AG04449 (cell line): ENCODE measurements around the gene CYP11A1.

ENCODE experiments used
- CTCF ChIA-PET: fragments of 350-600 bp; formaldehyde crosslinking; extraction: SDS; loops from one replicate; lab custom pipeline; 2021; ENCODE audit warnings: antibody characterized with exemption; lab: Yijun Ruan, JAX
- POLR2A ChIA-PET: fragments of 400-600, 350-600 bp; formaldehyde crosslinking; extraction: SDS; loops from one replicate; lab custom pipeline; 2020; ENCODE audit warnings: antibody characterized with exemption, inconsistent platforms; lab: Yijun Ruan, JAX
- DNase-seq: peaks from one replicate; pipeline ENCODE4 v3.0.0-alpha.2; 2010; ENCODE audit warnings: low read depth, low spot score
- H3K4me3 ChIP-seq: 2 replicates; pipeline ENCODE4 v1.5.1; 2011; ENCODE audit warnings: low read depth, mild to moderate bottlenecking, control low read depth, low read length
- TF ChIP-seq, protein P1 (sequence below): IDR thresholded peaks from one replicate; pipeline ENCODE4 v1.5.1; 2011; ENCODE audit warnings: mild to moderate bottlenecking, moderate library complexity, low read length, control low read depth, inconsistent platforms; ENCODE audit not compliant: insufficient read depth; ENCODE audit errors: missing control alignments

CYP11A1 gene

GRCh38 chr15:74367296-74367854 lies at the start of gene CYP11A1:
Gene CYP11A1 (minus strand): TSS chr15:74367646. CDS start chr15:74367585, 61 bp downstream.
- TF ChIP-seq, protein P1, sequence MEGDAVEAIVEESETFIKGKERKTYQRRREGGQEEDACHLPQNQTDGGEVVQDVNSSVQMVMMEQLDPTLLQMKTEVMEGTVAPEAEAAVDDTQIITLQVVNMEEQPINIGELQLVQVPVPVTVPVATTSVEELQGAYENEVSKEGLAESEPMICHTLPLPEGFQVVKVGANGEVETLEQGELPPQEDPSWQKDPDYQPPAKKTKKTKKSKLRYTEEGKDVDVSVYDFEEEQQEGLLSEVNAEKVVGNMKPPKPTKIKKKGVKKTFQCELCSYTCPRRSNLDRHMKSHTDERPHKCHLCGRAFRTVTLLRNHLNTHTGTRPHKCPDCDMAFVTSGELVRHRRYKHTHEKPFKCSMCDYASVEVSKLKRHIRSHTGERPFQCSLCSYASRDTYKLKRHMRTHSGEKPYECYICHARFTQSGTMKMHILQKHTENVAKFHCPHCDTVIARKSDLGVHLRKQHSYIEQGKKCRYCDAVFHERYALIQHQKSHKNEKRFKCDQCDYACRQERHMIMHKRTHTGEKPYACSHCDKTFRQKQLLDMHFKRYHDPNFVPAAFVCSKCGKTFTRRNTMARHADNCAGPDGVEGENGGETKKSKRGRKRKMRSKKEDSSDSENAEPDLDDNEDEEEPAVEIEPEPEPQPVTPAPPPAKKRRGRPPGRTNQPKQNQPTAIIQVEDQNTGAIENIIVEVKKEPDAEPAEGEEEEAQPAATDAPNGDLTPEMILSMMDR, result no peak
- no peak for DNase-seq
- ChIA-PET CTCF (interaction anchor here (0.8 to 32.0 kb wide), 8 partner anchors 8 to 404 kb away, joined by 3 to 1700 read pairs (median 5); partner anchors contain the start of gene SEMA7A), POLR2A (no interaction called here)
- H3K4me3 ChIP-seq, result no peak within 1 kb of the TSS

GRCh38 chr15:74417225-74417624 lies 49.8 kb upstream of the CYP11A1 start:
- H3K4me3 ChIP-seq, result no peak overlapping the region
- DNase-seq, result peak; percentile 3
- TF ChIP-seq, protein P1, result no peak
- CTCF ChIA-PET, result interaction anchor here (1.6 to 40.9 kb wide), 2 partner anchors 13 to 35 kb away, joined by 3 to 1700 read pairs; partner anchors contain the start of gene CYP11A1
- POLR2A ChIA-PET, result interaction anchor here (2.1 kb wide), 1 partner anchor 11 kb away, joined by 5 read pairs; no protein-coding TSS in a partner anchor

- CTCF ChIA-PET, result interaction anchor here (1.6 to 40.9 kb wide), 2 partner anchors 14 to 34 kb away, joined by 3 to 1700 read pairs; partner anchors contain the start of gene CYP11A1
- no peak overlapping the region for H3K4me3 ChIP-seq
- POLR2A ChIA-PET, result interaction anchor here (2.1 kb wide), 1 partner anchor 11 kb away, joined by 5 read pairs; no protein-coding TSS in a partner anchor
- TF ChIP-seq, protein P1, result no peak
- no peak for DNase-seq
Observed at GRCh38 chr15:74415966-74416916, 48.8 kb upstream of the CYP11A1 start.

GRCh38 chr15:74414603-74415338 lies 47.3 kb upstream of the CYP11A1 start:
- ChIA-PET POLR2A (no interaction called here), CTCF (interaction anchor here (0.6 kb wide), 1 partner anchor 17 kb away, joined by 3 read pairs; no protein-coding TSS in a partner anchor)
- TF ChIP-seq, protein P1, result no peak
- H3K4me3 ChIP-seq, result no peak overlapping the region
- no peak for DNase-seq

DNA sequence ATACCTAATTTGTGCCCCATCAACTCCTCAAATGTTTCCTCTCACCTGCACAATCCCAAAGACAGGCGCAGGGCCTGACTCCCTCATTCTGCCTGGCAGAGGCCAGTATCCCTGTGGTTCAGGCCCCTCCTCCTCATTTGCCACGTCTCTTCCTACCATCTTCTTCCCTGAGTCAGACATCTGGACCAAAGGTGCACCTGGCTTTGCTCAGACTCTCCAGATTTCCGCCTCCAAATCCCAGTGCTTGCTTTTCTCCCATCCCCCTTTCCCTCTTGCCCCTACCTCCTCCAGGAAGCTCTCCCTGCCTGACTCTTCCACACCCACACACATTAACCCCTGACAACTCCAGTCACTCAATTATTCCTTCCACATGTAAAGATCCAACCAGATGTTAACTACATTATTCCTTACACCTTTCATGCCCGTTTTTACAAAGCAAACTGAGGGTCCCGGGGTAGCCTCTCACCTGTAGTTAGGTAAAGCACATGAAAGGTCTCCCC lies 46.7 kb upstream of the CYP11A1 start:
- POLR2A ChIA-PET, result no interaction called here
- no peak for DNase-seq
- CTCF ChIA-PET, result interaction anchor here (0.6 to 1.5 kb wide), 2 partner anchors 18 to 31 kb away, joined by 3 read pairs; no protein-coding TSS in a partner anchor
- no peak overlapping the region for H3K4me3 ChIP-seq
- TF ChIP-seq, protein P1, result no peak
